Measurements from ENCODE around the gene MICOS13.
A peak's percentile ranks its signal among the peaks of the same experiment; 100 is the strongest.

The MICOS13 gene

DNA sequence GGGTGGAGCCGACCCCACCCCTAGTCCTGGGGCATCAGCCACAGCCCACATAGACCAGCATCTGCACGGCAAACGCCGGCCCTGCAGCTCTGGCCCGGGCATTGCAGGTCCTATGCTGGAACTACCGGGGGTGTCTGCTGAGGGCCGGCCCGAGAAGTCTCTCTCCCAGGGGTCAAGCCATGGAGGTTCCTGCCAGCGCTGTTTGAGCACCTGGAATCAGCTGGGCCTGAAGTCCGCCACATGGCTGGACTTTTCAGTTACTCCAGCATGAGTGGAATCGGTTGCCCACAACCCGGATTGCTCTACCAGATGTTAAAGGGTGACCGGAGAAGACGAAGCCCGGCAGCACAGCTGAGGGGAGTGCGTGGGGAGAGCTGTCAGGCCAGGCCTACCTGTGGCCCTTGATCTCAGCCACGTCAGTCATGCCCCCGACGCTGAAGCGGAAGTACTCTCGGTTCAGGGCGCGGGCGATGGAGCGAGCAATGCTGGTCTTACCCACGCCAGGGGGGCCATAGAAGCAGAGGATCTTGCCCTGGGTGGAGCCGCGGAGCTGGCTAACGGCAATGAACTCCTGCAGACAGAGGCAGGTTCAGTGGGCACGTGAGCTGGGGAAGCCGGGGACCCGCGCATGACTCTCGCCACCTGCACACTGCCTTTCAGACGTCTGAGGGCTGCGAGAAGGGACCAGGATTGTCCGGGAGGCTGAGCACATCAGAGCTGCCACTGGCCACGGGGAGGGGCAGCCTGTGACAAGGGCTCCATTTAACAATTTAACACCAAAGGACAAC, 18.5 kb upstream of the MICOS13 start:
- Histone ChIP-seq H2BK12ac (ENCODE audit: low read length) (peak overlapping the region; percentile 10), H3K14ac (ENCODE audit: low read length) (peak overlapping the region; percentile 38), H3K4me1 (ENCODE audit: control insufficient read depth in 2 of 2, insufficient read depth in 1 of 2, low read depth in 1 of 2, low read length in 2 of 2) (no peaks in the 10 kb centered on the region), H2BK15ac (ENCODE audit: low read length) (no peak overlapping the region), H3K4me2 (ENCODE audit: insufficient read depth, low read length, poor library complexity, severe bottlenecking) (no peak overlapping the region), H2AFZ (ENCODE audit: low read length) (no peak overlapping the region), H4K8ac (ENCODE audit: low read depth, low read length) (no peak overlapping the region), H2BK5ac (ENCODE audit: low read length) (peak overlapping the region; percentile 53), H2AK5ac (ENCODE audit: low read depth, low read length) (no peak overlapping the region), H3K27ac (replicated peaks; ENCODE audit: low read length) (no peak overlapping the region), H3K27me3 (ENCODE audit: control insufficient read depth in 3 of 3, insufficient read depth in 3 of 3, low read depth in 1 of 3, low read length in 3 of 3) (no peaks in the 10 kb centered on the region), H3K18ac (ENCODE audit: low read length) (no peak overlapping the region), H3K9me3 (replicated peaks in 1 of 2; ENCODE audit: control insufficient read depth in 2 of 2, insufficient read depth in 1 of 2, low read depth in 1 of 2, low read length in 2 of 2) (peaks cover 0 to 15% of the 10 kb centered on the region in 2 donors), H3K23ac (ENCODE audit: low read depth, low read length, poor library complexity) (peak overlapping the region; percentile 55), H3K36me3 (replicated peaks in 1 of 2; ENCODE audit: control insufficient read depth in 2 of 2, insufficient read depth in 2 of 2, low read length in 2 of 2) (peaks cover 56 to 81% of the 10 kb centered on the region in 2 donors), H3K79me1 (ENCODE audit: low read depth, low read length) (peaks cover 23% of the 10 kb centered on the region), H2BK120ac (ENCODE audit: low read depth, low read length) (no peak overlapping the region), H3K4me3 (ENCODE audit: low read length in 2 of 2) (no peak overlapping the region), H3K9ac (ENCODE audit: low read depth, low read length, poor library complexity) (no peak overlapping the region), H4K91ac (ENCODE audit: low read depth, low read length, poor library complexity) (no peak overlapping the region), H3K4ac (ENCODE audit: low read length) (no peak overlapping the region)
- no peak for DNase-seq (ENCODE audit: low spot score)
- WGBS, 2 donors (ENCODE audit: extremely low coverage in 2 of 2, insufficient read length in 2 of 2, insufficient replicate concordance in 1 of 2) = no CpG with 5 or more reads among the region's 38 CpGs

DNA sequence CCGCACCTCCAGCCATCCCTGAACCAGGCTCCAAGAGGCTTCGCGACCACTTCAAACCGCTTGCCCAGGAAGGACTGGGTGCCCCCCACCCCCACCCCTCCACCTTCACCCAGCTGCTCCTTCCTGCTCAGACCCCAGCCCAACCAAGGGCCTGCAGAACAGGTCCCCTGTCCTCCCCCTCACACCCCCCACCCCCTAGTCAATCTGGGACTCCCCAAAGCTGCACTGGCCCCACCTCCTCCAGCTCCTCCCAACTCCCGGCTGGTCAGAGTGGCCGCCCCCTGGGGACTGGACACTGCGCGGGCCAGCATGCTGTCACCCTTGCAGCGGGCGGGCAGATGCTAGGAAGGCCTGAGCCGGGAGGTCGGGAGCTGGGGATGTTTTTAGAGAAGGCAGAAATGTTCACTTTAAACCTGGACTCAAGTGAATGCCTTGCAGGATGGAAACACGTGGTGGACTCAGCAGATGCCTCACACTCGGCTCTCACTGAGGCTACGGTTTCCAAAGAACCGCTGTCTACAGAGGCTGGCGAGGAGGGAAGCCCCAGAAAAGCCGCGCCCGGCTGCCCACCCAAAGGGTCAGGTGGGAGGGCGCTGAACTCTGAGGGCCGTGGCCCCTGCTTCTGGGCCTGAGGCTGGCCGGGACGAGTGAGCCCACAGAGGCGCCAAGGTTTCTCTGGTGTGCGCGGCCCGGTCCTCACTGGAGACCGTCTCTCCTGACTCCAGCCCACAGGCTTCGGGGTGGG, 17.7 kb upstream of the MICOS13 start:
- Histone ChIP-seq H3K23ac (ENCODE audit: low read depth, low read length, poor library complexity) (no peak overlapping the region), H2BK15ac (ENCODE audit: low read length) (no peak overlapping the region), H3K14ac (ENCODE audit: low read length) (no peak overlapping the region), H3K27me3 (ENCODE audit: control insufficient read depth in 3 of 3, insufficient read depth in 3 of 3, low read depth in 1 of 3, low read length in 3 of 3) (no peaks in the 10 kb centered on the region), H3K9ac (ENCODE audit: low read depth, low read length, poor library complexity) (no peak overlapping the region), H3K9me3 (replicated peaks in 1 of 2; ENCODE audit: control insufficient read depth in 2 of 2, insufficient read depth in 1 of 2, low read depth in 1 of 2, low read length in 2 of 2) (peaks cover 0 to 8% of the 10 kb centered on the region in 2 donors), H3K36me3 (replicated peaks in 1 of 2; ENCODE audit: control insufficient read depth in 2 of 2, insufficient read depth in 2 of 2, low read length in 2 of 2) (peaks cover 55 to 81% of the 10 kb centered on the region in 2 donors), H3K4me3 (ENCODE audit: low read length in 2 of 2) (no peak overlapping the region), H3K27ac (replicated peaks; ENCODE audit: low read length) (no peak overlapping the region), H3K4me2 (ENCODE audit: insufficient read depth, low read length, poor library complexity, severe bottlenecking) (no peak overlapping the region), H2BK120ac (ENCODE audit: low read depth, low read length) (no peak overlapping the region), H3K18ac (ENCODE audit: low read length) (no peak overlapping the region), H2AFZ (ENCODE audit: low read length) (no peak overlapping the region), H2AK5ac (ENCODE audit: low read depth, low read length) (peak overlapping the region; percentile 63), H3K4me1 (ENCODE audit: control insufficient read depth in 2 of 2, insufficient read depth in 1 of 2, low read depth in 1 of 2, low read length in 2 of 2) (no peaks in the 10 kb centered on the region), H3K4ac (ENCODE audit: low read length) (no peak overlapping the region), H3K79me1 (ENCODE audit: low read depth, low read length) (peaks cover 28% of the 10 kb centered on the region), H2BK12ac (ENCODE audit: low read length) (peak overlapping the region; percentile 10), H4K8ac (ENCODE audit: low read depth, low read length) (no peak overlapping the region), H2BK5ac (ENCODE audit: low read length) (peak overlapping the region; percentile 53), H4K91ac (ENCODE audit: low read depth, low read length, poor library complexity) (no peak overlapping the region)
- no peak for DNase-seq (ENCODE audit: low spot score)
- no CpG with 5 or more reads among the region's 30 CpGs for WGBS, 2 donors (ENCODE audit: extremely low coverage in 2 of 2, insufficient read length in 2 of 2, insufficient replicate concordance in 1 of 2)

GRCh38 chr19:5697022-5697889, 16.9 kb upstream of the MICOS13 start:
- Histone ChIP-seq H2BK120ac (ENCODE audit: low read depth, low read length) (no peak overlapping the region), H3K79me1 (ENCODE audit: low read depth, low read length) (peaks cover 34% of the 10 kb centered on the region), H3K18ac (ENCODE audit: low read length) (no peak overlapping the region), H3K14ac (ENCODE audit: low read length) (no peak overlapping the region), H3K9ac (ENCODE audit: low read depth, low read length, poor library complexity) (no peak overlapping the region), H4K8ac (ENCODE audit: low read depth, low read length) (no peak overlapping the region), H4K91ac (ENCODE audit: low read depth, low read length, poor library complexity) (no peak overlapping the region), H3K27me3 (ENCODE audit: control insufficient read depth in 3 of 3, insufficient read depth in 3 of 3, low read depth in 1 of 3, low read length in 3 of 3) (no peaks in the 10 kb centered on the region), H3K4me2 (ENCODE audit: insufficient read depth, low read length, poor library complexity, severe bottlenecking) (no peak overlapping the region), H2AFZ (ENCODE audit: low read length) (no peak overlapping the region), H3K27ac (replicated peaks; ENCODE audit: low read length) (no peak overlapping the region), H3K9me3 (replicated peaks in 1 of 2; ENCODE audit: control insufficient read depth in 2 of 2, insufficient read depth in 1 of 2, low read depth in 1 of 2, low read length in 2 of 2) (peaks cover 0 to 10% of the 10 kb centered on the region in 2 donors), H2BK5ac (ENCODE audit: low read length) (no peak overlapping the region), H3K4ac (ENCODE audit: low read length) (no peak overlapping the region), H3K4me3 (ENCODE audit: low read length in 2 of 2) (no peak overlapping the region), H3K23ac (ENCODE audit: low read depth, low read length, poor library complexity) (no peak overlapping the region), H2AK5ac (ENCODE audit: low read depth, low read length) (peak overlapping the region; percentile 63), H3K36me3 (replicated peaks in 1 of 2; ENCODE audit: control insufficient read depth in 2 of 2, insufficient read depth in 2 of 2, low read length in 2 of 2) (peaks cover 63 to 89% of the 10 kb centered on the region in 2 donors), H2BK15ac (ENCODE audit: low read length) (no peak overlapping the region), H3K4me1 (ENCODE audit: control insufficient read depth in 2 of 2, insufficient read depth in 1 of 2, low read depth in 1 of 2, low read length in 2 of 2) (no peaks in the 10 kb centered on the region), H2BK12ac (ENCODE audit: low read length) (no peak overlapping the region)
- DNase-seq (ENCODE audit: low spot score) = no peak
- no CpG with 5 or more reads among the region's 25 CpGs for WGBS, 2 donors (ENCODE audit: extremely low coverage in 2 of 2, insufficient read length in 2 of 2, insufficient replicate concordance in 1 of 2)

All from neuronal stem cell (in vitro differentiated cells).